ES-I3 (cell line): ENCODE data around the gene BEST1.
A peak's percentile ranks its signal among the peaks of the same experiment; 100 is the strongest.
"Not testable (repeated sequence)": the region's sequence is repeated elsewhere in the genome, so short reads cannot be mapped to it uniquely, and the experiment has no call there.

ENCODE experiments used
- H3K36me3 ChIP-seq: 2 replicates; pipeline ENCODE4 v1.6.1; 2013; ENCODE audit warnings: mild to moderate bottlenecking, low read length, control low read depth, moderate library complexity; ENCODE audit not compliant: insufficient read depth
- H3K4me1 ChIP-seq: 2 replicates; pipeline ENCODE4 v1.6.1; 2013; ENCODE audit warnings: mild to moderate bottlenecking, control low read depth, low read length; ENCODE audit not compliant: insufficient read depth
- H3K9ac ChIP-seq: 2 replicates; pipeline ENCODE4 v1.6.1; 2013; ENCODE audit warnings: low read depth, mild to moderate bottlenecking, low read length, moderate library complexity
- H3K9me3 ChIP-seq: 2 replicates; pipeline ENCODE4 v1.6.1; 2013; ENCODE audit warnings: mild to moderate bottlenecking, low read length, moderate library complexity; ENCODE audit not compliant: control insufficient read depth, insufficient read depth

BEST1 gene

GRCh38 chr11:61949169-61950034 is 749 bp upstream of the BEST1 start:
- no peaks in the 10 kb centered on the region for H3K36me3 ChIP-seq
- H3K9me3 ChIP-seq = no peaks in the 10 kb centered on the region
- H3K4me1 ChIP-seq = peaks cover 8% of the 10 kb centered on the region
- peak overlapping the region; percentile 11; the same call in 1 of the 2 replicates for H3K9ac ChIP-seq

DNA sequence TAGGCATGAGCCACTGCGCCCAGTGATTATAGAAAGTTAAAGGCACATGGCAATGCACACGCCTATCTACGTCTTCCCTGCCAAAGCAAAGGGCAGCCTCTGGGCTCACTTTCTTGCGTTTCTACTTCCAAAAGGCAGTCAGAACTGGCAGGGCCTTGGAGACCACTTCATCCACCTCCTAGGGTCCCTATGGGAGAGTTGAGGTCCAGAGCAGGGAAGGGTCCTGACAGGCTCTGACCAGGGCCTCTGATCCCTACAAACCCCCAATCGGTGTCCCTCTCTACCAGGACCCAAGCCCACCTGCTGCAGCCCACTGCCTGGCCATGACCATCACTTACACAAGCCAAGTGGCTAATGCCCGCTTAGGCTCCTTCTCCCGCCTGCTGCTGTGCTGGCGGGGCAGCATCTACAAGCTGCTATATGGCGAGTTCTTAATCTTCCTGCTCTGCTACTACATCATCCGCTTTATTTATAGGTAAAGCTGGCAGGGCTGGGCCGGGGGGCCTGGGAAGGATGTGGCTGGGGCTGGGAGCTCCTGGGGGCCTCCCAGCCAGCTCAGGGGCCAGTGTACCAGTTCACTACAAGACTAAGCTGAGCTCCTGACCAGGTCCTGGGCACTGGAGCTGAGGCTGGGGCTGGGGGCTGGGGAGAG is 1.5 kb downstream of the BEST1 start:
- Histone ChIP-seq H3K4me1 (peaks cover 8% of the 10 kb centered on the region), H3K9ac (no peak overlapping the region), H3K36me3 (no peaks in the 10 kb centered on the region), H3K9me3 (no peaks in the 10 kb centered on the region)

DNA sequence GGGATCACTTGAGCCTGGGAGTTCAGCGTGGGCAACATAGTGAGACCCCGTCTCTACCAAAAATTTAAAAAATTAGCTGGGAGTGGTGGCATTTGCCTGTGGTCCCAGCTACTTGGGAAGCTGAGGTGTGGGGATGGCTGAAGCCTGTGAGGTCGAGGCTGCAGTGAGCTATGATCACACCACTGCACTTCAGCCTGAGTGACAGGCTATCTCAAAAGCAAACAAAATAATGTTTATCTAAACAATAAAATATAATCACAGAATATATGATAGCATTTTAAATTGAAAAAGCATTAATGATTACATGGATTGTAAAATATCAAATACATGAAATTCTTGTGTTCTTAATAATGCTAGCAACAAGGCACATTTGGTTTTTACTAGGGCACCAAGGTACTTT is 2.7 kb downstream of the BEST1 start:
- Histone ChIP-seq H3K4me1 (peaks cover 8% of the 10 kb centered on the region), H3K9ac (no peak overlapping the region), H3K9me3 (no peaks in the 10 kb centered on the region), H3K36me3 (no peaks in the 10 kb centered on the region)

GRCh38 chr11:61953632-61954031 is 3.5 kb downstream of the BEST1 start:
- not testable (repeated sequence) for H3K36me3 ChIP-seq, H3K9ac ChIP-seq, H3K4me1 ChIP-seq, H3K9me3 ChIP-seq

GRCh38 chr11:61954106-61954850 is 4.1 kb downstream of the BEST1 start:
- Histone ChIP-seq H3K4me1 (peaks cover 5% of the 10 kb centered on the region), H3K9ac (peak overlapping the region; percentile 62; the same call in 1 of the 2 replicates), H3K36me3 (no peaks in the 10 kb centered on the region), H3K9me3 (no peaks in the 10 kb centered on the region)

DNA sequence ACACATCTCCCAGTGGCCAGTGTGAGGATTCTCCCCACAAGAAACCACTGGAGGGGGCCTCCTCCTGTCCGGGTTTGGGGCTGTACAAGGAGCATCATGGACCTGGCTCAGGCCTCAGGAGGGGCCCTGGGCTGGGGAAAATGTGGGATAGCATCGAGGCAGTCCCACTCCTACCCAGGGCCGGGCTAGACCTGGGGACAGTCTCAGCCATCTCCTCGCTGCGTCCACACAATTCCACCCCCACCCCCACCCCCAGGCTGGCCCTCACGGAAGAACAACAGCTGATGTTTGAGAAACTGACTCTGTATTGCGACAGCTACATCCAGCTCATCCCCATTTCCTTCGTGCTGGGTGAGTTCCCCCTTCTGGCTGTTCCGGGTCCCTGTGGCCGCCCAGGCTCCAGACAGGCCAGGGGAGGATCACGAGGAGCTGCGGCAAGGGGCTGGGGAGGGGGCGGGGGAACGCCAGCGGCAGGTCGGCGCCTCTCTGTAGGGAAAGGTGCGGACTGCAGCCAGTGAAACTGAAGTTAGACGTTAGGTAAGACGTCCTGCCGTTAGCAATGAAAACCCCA is 4.8 kb downstream of the BEST1 start:
- Histone ChIP-seq H3K9me3 (no peaks in the 10 kb centered on the region), H3K4me1 (peaks cover 2% of the 10 kb centered on the region), H3K9ac (peak overlapping the region; percentile 62), H3K36me3 (no peaks in the 10 kb centered on the region)

DNA sequence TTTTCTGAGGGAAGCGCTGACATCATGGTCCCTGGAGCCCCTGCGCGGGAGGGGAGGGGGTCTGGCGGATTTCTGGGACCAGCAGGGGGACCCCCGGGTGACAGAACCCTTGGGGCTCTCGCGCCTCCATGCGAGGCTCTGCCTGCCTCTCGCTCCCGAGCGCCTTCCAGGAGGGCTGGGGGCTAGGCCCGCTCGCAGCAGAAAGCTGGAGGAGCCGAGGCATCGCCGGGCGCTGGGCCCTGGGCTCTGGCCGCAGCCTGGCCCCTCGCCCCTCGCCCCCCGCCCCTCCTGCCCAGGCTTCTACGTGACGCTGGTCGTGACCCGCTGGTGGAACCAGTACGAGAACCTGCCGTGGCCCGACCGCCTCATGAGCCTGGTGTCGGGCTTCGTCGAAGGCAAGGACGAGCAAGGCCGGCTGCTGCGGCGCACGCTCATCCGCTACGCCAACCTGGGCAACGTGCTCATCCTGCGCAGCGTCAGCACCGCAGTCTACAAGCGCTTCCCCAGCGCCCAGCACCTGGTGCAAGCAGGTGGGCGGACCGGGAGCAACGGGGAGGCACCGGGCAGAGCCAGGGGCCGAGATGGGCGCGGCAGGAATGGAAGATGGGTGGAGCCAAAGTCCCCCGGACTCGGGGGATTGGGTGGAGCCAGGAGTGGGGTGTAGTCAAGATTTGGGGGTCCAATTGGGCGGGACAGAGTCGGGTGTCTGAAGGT is 5.4 kb downstream of the BEST1 start:
- H3K36me3 ChIP-seq = no peaks in the 10 kb centered on the region
- H3K9me3 ChIP-seq = no peaks in the 10 kb centered on the region
- peak overlapping the region; percentile 62 for H3K9ac ChIP-seq

GRCh38 chr11:61956191-61957020 is 6.3 kb downstream of the BEST1 start:
- H3K36me3 ChIP-seq = no peaks in the 10 kb centered on the region
- peak overlapping the region; percentile 62; the same call in 1 of the 2 replicates for H3K9ac ChIP-seq
- H3K9me3 ChIP-seq = no peaks in the 10 kb centered on the region
- H3K4me1 ChIP-seq = no peaks in the 10 kb centered on the region; the same call in 1 of the 2 replicates

More for the DNA sequence above, 5.4 kb downstream of the BEST1 start:
- H3K4me1 ChIP-seq = no peaks in the 10 kb centered on the region; the same call in none of the 2 replicates

DNA sequence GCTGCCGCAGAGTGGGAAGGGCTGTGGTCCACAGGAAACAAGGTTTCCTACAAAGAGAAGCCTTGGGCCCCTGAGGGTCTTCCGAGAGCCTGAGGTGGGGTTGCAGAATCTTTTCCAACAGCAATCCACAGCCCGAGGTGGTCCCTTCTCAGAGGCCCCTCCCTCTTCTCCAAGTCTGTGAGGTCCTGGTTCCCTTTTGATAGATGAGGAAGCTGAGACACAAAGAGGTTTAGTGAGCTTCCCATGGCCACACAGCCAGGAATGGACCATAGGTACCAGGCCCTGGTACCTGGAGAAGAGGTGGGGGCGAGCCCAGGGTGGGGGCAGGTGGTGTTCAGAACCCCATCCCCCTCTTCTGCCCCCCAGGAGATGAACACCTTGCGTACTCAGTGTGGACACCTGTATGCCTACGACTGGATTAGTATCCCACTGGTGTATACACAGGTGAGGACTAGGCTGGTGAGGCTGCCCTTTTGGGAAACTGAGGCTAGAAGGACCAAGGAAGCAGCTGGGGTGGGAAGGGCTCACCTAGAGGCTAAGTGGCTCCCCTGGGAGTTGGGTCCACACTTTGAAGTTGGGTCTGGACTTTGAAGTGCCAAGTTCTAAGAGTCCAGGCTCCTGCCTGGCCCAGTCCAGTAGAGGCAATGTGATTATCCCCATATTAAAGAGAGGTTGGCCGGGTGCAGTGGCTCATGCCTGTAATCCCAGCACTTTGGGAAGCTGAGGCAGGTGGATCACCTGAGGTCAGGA is 7.0 kb downstream of the BEST1 start:
- no peaks in the 10 kb centered on the region for H3K36me3 ChIP-seq
- no peak overlapping the region for H3K9ac ChIP-seq
- H3K4me1 ChIP-seq = no peaks in the 10 kb centered on the region; the same call in 1 of the 2 replicates
- no peaks in the 10 kb centered on the region for H3K9me3 ChIP-seq

DNA sequence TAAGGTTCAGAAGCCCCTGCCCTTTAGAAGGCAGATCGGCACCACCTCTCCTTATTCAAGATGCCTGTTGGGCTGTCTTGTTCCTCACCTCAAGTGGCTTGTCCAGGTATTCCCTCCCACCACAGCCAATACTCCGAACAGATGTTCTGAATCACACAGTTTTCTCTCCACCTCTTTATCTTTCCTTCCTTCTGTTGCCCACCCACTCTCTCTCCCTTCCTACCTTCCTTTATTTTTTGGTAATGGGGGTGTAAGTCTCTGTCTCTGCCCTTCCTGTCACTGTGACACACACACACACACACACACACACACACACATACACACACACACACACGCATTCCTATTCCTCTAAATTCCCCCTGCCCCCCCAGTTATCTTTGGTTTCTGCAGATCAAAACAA is 8.4 kb downstream of the BEST1 start:
- no peaks in the 10 kb centered on the region for H3K36me3 ChIP-seq
- H3K4me1 ChIP-seq = no peaks in the 10 kb centered on the region; the same call in 1 of the 2 replicates
- no peaks in the 10 kb centered on the region for H3K9me3 ChIP-seq
- H3K9ac ChIP-seq = no peak overlapping the region

DNA sequence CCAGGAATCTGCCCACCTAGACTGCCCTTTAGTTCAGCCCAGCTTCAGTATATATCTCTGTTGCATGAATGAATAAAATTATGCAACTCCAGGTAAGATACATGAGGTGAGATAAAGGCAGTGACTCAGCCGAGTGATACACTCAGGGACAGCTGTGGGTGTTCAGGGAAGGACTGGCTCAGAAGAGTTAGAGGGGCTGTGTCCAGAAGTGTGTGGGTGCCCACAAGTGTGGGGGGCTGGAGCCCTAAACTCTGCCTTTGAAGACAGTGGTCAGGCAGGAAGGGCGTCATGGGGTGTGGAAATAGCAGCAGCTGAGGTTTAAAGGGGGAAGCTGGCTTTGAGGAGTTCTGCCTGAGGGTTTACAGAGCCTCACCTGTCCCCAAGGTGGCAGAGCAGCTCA is 9.0 kb downstream of the BEST1 start:
- H3K4me1 ChIP-seq = no peaks in the 10 kb centered on the region; the same call in 1 of the 2 replicates
- H3K36me3 ChIP-seq = peaks cover 3% of the 10 kb centered on the region
- H3K9me3 ChIP-seq = no peaks in the 10 kb centered on the region
- H3K9ac ChIP-seq = no peak overlapping the region

- Histone ChIP-seq H3K9me3 (no peaks in the 10 kb centered on the region), H3K4me1 (no peaks in the 10 kb centered on the region; the same call in 1 of the 2 replicates), H3K36me3 (peaks cover 8% of the 10 kb centered on the region), H3K9ac (no peak overlapping the region)
Measured at GRCh38 chr11:61959678-61960077, 9.5 kb downstream of the BEST1 start.
